ENCODE results near the gene SLFN14. TPM values are rescaled to one million over a fixed set of nuclear protein-coding genes. Genes with fewer than 3 reads are reported as not detected.
A peak's percentile ranks its signal among the peaks of the same experiment; 100 is the strongest.

SLFN14 gene
- polyA plus RNA-seq, 2 of the 4 experiments (the other 2 are of a cell fraction), result not detected

DNA sequence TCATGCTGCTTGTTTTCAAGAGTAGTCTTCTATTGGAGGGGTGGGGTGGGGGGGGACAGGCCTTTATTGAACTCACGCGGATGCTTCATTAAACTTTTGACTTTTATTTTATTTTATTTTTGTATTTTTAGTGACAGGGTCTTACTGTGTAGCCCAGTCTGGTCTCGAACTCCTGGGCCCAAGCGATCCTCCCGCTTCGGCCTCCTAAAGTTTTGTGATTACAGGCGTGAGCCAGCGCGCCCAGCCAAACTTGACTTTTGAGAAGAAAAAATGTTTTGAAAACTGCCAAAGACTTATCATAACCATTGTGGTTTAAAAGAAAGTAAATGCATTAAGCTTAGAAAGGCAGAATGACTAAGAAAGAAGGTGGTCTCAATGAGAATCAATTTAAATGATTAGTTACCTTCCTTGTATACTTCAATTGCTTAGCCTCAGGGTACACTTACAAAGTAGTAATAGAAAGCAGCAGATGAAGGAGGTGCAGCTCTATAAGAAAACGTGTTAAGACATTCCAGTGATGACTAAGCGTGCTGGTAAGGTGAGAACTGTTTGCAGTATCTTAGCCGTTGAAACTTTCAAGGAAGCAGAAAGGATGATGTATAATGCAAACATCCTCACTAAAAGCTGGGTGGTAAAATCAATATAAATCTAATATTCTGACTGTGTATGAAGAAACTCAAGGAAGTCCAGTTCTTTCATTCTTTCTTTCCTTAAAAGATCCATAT lies 27.7 kb upstream of the SLFN14 start (continued):
- TF ChIP-seq, protein P1, sequence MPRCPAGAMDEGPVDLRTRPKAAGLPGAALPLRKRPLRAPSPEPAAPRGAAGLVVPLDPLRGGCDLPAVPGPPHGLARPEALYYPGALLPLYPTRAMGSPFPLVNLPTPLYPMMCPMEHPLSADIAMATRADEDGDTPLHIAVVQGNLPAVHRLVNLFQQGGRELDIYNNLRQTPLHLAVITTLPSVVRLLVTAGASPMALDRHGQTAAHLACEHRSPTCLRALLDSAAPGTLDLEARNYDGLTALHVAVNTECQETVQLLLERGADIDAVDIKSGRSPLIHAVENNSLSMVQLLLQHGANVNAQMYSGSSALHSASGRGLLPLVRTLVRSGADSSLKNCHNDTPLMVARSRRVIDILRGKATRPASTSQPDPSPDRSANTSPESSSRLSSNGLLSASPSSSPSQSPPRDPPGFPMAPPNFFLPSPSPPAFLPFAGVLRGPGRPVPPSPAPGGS (IDR thresholded peaks at IDR 0.05), result no peak
- TF ChIP-seq, protein P2, sequence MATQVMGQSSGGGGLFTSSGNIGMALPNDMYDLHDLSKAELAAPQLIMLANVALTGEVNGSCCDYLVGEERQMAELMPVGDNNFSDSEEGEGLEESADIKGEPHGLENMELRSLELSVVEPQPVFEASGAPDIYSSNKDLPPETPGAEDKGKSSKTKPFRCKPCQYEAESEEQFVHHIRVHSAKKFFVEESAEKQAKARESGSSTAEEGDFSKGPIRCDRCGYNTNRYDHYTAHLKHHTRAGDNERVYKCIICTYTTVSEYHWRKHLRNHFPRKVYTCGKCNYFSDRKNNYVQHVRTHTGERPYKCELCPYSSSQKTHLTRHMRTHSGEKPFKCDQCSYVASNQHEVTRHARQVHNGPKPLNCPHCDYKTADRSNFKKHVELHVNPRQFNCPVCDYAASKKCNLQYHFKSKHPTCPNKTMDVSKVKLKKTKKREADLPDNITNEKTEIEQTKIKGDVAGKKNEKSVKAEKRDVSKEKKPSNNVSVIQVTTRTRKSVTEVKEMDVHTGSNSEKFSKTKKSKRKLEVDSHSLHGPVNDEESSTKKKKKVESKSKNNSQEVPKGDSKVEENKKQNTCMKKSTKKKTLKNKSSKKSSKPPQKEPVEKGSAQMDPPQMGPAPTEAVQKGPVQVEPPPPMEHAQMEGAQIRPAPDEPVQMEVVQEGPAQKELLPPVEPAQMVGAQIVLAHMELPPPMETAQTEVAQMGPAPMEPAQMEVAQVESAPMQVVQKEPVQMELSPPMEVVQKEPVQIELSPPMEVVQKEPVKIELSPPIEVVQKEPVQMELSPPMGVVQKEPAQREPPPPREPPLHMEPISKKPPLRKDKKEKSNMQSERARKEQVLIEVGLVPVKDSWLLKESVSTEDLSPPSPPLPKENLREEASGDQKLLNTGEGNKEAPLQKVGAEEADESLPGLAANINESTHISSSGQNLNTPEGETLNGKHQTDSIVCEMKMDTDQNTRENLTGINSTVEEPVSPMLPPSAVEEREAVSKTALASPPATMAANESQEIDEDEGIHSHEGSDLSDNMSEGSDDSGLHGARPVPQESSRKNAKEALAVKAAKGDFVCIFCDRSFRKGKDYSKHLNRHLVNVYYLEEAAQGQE (IDR thresholded peaks at IDR 0.05), result no peak
- TF ChIP-seq MAFK (IDR thresholded peaks at IDR 0.05; ENCODE audit: partially characterized antibody), result peak; percentile 52
- no peak for TF ChIP-seq KDM5A (IDR thresholded peaks at IDR 0.05)
- TF ChIP-seq PHF8 (IDR thresholded peaks at IDR 0.05; ENCODE audit: borderline replicate concordance, low read depth), result no peak
- TF ChIP-seq, protein P3, sequence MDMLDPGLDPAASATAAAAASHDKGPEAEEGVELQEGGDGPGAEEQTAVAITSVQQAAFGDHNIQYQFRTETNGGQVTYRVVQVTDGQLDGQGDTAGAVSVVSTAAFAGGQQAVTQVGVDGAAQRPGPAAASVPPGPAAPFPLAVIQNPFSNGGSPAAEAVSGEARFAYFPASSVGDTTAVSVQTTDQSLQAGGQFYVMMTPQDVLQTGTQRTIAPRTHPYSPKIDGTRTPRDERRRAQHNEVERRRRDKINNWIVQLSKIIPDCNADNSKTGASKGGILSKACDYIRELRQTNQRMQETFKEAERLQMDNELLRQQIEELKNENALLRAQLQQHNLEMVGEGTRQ (IDR thresholded peaks at IDR 0.05), result no peak
- TF ChIP-seq RNF2 (IDR thresholded peaks at IDR 0.05; ENCODE audit: borderline replicate concordance, low read depth), result no peak
- TF ChIP-seq EP300 (IDR thresholded peaks at IDR 0.05), result peak; percentile 29 to 52; a peak in 3 of 5 replicates
- TF ChIP-seq HOXA7 (CRISPR knock-in tag; IDR thresholded peaks at IDR 0.05), result no peak
- no peak for TF ChIP-seq ESRRA (IDR thresholded peaks at IDR 0.05; ENCODE audit: borderline replicate concordance, low read length)
- no peak for TF ChIP-seq CHD2 (IDR thresholded peaks at IDR 0.05; ENCODE audit: low read length, partially characterized antibody)
- TF ChIP-seq HDAC2 (IDR thresholded peaks at IDR 0.05), result no peak
- no peak for TF ChIP-seq ZFP36 (IDR thresholded peaks at IDR 0.05; ENCODE audit: borderline replicate concordance, partially characterized antibody)
- TF ChIP-seq FOXS1 (CRISPR knock-in tag; IDR thresholded peaks at IDR 0.05), result no peak
- TF ChIP-seq, protein P4, sequence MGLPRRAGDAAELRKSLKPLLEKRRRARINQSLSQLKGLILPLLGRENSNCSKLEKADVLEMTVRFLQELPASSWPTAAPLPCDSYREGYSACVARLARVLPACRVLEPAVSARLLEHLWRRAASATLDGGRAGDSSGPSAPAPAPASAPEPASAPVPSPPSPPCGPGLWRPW (IDR thresholded peaks at IDR 0.05), result no peak
- TF ChIP-seq SREBF2 (IDR thresholded peaks at IDR 0.05), result no peak
- TF ChIP-seq ZSCAN20 (CRISPR knock-in tag; IDR thresholded peaks at IDR 0.05), result no peak
- TF ChIP-seq TFCP2L1 (CRISPR knock-in tag; IDR thresholded peaks at IDR 0.05), result no peak
- no peak for TF ChIP-seq SMC3 (IDR thresholded peaks at IDR 0.05)
- TF ChIP-seq NPAS2 (CRISPR knock-in tag; IDR thresholded peaks at IDR 0.05; ENCODE audit: borderline replicate concordance), result no peak
- TF ChIP-seq, protein P5, sequence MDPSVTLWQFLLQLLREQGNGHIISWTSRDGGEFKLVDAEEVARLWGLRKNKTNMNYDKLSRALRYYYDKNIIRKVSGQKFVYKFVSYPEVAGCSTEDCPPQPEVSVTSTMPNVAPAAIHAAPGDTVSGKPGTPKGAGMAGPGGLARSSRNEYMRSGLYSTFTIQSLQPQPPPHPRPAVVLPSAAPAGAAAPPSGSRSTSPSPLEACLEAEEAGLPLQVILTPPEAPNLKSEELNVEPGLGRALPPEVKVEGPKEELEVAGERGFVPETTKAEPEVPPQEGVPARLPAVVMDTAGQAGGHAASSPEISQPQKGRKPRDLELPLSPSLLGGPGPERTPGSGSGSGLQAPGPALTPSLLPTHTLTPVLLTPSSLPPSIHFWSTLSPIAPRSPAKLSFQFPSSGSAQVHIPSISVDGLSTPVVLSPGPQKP (IDR thresholded peaks at IDR 0.05; ENCODE audit: low read depth, low read length), result no peak
- TF ChIP-seq TP53 (CRISPR knock-in tag; IDR thresholded peaks at IDR 0.05), result no peak
